Right forelimb (tissue), 1 donor: ENCODE results near the gene AP2S1.
A peak's percentile ranks its signal among the peaks of the same experiment; 100 is the strongest.

ENCODE experiments used
- DNase-seq: peaks from one replicate; pipeline ENCODE4 v3.0.0-alpha.2; 2018

AP2S1 gene

GRCh38 chr19:46866407-46867136 is 15.9 kb upstream of the AP2S1 start:
- no peak for DNase-seq

GRCh38 chr19:46863818-46864629 is 13.4 kb upstream of the AP2S1 start:
- DNase-seq, result no peak

- no peak for DNase-seq
These were observed 12.5 kb upstream of the AP2S1 start for GRCh38 chr19:46862974-46863632.

- DNase-seq, result no peak
These were observed 11.8 kb upstream of the AP2S1 start for GRCh38 chr19:46862503-46862834.

DNA sequence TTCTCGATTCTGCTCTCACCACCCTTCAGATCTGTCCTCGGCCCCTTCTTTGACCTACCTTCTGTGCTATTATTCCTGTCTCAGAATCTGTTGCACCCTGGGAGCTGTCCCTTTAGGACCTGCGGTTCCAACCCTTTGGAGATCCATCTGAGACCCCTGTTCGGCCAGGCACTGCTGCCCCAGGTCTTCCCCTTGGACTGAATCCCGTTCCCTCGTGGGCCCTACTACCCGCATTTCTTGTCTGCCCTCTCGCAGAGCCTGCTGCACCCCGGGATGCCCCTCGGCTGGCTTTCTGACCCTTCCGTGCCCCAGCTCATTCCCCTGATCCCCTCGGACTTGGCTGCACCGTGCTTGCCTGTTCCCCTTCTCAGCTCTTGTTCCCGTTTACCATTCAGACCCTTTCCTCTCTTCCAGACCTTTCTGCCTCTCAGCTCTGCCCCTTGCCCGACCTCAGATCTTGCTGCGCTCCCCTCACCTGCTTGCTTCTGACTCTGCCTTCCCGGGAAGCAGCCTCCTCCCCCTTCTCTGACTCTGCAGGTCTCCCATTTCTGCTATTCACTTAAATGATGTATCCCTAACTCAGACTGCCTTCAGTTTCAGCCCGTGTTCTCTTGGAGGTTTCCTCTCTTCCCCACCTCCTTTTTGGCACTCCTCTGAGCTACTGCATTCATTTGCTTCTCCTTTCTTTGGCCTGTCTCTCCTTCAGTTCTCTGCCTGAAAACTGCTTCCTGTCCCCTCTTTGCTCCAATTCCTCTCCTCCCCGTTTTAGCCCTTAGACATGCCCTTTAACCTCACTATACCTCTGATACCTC is 11.3 kb upstream of the AP2S1 start:
- DNase-seq, result no peak

DNA sequence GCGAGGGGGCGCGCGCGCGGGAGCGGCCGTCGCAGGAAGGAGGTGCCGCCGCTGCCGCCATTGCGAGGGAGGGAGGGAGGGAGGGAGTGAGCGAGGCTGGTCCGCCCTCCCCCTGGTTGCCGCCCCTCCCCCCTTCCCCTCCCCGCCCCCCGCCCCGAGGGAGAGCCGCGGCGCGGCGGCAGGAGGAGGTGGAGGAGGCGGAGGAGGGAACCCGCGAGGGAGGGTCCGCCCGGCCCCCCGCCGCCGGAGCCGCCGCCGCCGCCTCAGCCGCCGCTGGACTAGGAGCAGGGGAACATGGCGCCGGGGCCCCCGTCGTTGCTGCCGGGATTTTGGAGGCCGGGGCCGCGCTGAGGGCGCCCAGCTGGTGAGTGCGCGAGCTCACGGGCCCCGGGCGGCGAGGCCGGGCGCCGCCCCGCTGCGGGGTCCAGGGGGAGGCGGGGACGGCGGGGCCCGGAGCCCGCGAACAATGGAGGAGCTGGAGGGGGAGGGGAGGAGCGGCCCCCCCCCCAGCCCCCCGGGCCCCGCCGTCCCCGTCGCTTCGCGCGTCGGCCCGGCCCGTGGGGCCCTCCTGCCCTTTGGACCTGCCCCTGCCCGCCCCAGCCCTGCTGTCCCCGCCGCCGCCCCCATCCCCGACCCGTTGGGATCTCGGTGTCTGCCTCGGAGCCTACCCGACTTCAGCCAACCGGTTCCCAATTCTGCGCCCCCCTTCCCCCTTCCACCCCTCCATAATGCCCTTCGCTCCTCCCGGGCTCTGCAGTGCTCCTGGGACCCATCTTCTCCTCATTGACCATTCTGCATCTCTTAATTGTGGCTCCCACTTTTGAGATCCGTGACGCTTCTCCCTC is 10.4 kb upstream of the AP2S1 start, which contains the start of gene ARHGAP35:
Gene ARHGAP35, plus strand, starts transcription at position 152 of the 845 bp plus-strand sequence. CDS start 57,679 bp downstream, outside the sequence.
- DNase-seq, result no peak

GRCh38 chr19:46860125-46860845 is 9.6 kb upstream of the AP2S1 start:
- DNase-seq, result peak; percentile 99

GRCh38 chr19:46859637-46860124 is 9.0 kb upstream of the AP2S1 start:
- DNase-seq, result no peak

GRCh38 chr19:46856062-46857022 is 5.7 kb upstream of the AP2S1 start:
- DNase-seq, result peak; percentile 98

DNA sequence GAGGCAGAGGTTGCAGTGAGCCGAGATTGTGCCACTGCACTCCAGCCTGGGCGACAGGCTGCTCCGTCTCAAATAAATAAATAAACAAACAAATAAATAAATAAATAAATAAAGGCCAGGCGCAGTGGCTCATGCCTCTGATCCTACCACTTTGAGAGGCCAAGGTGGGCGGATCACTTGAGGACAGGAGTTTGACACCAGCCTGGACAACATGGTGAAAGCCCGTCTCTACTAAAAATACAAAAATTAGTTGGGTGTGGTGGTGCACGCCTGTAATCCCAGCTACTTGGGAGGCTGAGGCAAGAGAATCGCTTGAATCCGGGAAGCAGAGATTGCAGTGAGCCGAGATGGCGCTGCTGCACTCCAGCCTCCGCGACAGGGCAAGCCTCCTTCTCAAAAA is 4.1 kb upstream of the AP2S1 start:
- DNase-seq, result peak; percentile 20

GRCh38 chr19:46852830-46853229 is 2.2 kb upstream of the AP2S1 start:
- DNase-seq, result no peak

- peak; percentile 41 for DNase-seq
These were observed 1.0 kb downstream of the AP2S1 start for GRCh38 chr19:46849610-46850009.

DNA sequence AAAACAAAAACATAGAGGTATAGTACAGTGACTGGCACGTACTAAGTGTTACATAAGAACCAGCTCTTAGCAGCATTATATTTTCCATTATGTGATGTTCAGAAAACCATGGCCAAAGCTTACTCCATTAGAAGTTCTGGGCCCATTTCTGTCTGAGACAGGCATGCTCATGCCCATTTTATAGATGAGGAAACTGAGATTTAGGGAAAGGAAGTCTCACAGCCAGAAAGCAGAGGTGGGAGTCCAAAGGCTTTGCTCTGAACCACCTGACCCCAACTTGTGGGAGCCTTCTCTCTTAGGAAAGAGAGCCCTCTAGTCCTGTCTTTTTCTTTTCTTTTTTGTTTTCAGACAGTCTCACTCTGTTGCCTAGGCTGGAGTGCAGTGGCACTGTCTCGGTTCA is 2.3 kb downstream of the AP2S1 start:
- DNase-seq, result no peak

GRCh38 chr19:46847528-46847927 is 3.1 kb downstream of the AP2S1 start:
- DNase-seq, result no peak

- no peak for DNase-seq
These were observed 4.6 kb downstream of the AP2S1 start for GRCh38 chr19:46845959-46846459.

DNA sequence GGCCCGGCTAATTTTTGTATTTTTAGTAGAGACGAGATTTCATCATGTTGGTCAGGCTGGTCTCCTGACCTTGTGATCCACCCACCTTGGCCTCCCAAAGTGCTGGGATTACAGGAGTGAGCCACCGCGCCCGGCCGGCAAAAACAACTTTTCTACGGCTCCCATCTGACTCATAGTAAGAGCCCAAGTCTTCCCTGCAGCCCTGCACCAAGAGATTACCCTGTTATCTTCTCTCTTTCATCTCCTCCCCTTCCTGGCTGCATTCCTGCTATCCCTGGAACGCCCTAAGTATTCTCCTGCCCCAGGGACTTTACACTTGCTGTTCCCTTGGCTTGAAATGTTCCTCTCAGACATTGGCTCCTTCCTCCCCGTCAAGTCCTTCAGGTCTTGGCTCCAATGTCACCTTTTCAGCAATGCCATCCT is 6.6 kb downstream of the AP2S1 start:
- no peak for DNase-seq

GRCh38 chr19:46842791-46843190 is 7.9 kb downstream of the AP2S1 start:
- DNase-seq, result no peak

GRCh38 chr19:46841458-46842083 is 9.1 kb downstream of the AP2S1 start:
- no peak for DNase-seq

DNA sequence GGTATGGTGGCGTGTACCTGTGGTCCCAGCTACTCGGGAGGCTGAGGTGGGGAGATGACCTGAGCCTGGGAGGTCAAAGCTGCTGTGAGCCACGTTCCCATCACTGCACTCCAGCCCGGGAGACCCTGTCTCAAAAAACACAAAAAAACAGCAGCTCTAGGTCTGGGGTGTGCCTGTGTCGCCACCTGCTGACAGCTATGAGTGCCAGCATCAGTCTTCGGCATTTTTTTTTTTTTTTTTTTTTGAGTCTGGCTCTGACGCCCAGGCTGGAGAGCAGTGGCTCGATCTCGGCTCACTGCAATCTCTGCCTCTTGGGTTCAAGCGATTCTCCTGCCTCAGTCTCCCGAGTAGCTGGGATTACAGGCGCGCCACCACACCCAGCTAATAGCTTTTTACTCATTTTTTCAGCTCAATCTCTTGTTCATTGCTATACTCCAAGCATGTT is 10.1 kb downstream of the AP2S1 start:
- peak; percentile 69 for DNase-seq
